GM12878 (cell line): ENCODE data around the gene COG1. TPM values are rescaled to one million over a fixed set of nuclear protein-coding genes. Genes with fewer than 3 reads are reported as not detected.

Experiments
- BCL11A ChIP-seq: IDR thresholded peaks from 2 replicates; pipeline ENCODE4 v1.6.1; 2011; ENCODE audit warnings: low read depth, low read length
- FOS ChIP-seq: IDR thresholded peaks from 3 replicates; pipeline ENCODE4 v1.6.1; 2011; ENCODE audit warnings: borderline replicate concordance; ENCODE audit not compliant: insufficient read length; ENCODE audit errors: extremely low read depth
- GATAD2B ChIP-seq: fragments of 450-650 bp; conservative IDR thresholded peaks from 2 replicates; pipeline ENCODE4 v1.6.1; 2017; ENCODE audit warnings: low read depth, mild to moderate bottlenecking, moderate library complexity
- IKZF2 ChIP-seq, 2 experiments: fragments of 450-650 bp; IDR thresholded peaks; 2 replicates each; pipeline ENCODE4 v1.6.1; 2017; ENCODE audit warnings: mild to moderate bottlenecking in 2 of 2, moderate library complexity in 2 of 2
- LARP7 ChIP-seq: fragments of 450-650 bp; IDR thresholded peaks from 2 replicates; pipeline ENCODE4 v1.6.1; 2017; ENCODE audit warnings: mild to moderate bottlenecking
- MXI1 ChIP-seq: fragments of 150-350 bp; IDR thresholded peaks from 2 replicates; pipeline ENCODE4 v1.6.1; 2011; ENCODE audit warnings: low read depth, mild to moderate bottlenecking, inconsistent platforms, low read length, improper control_type of control experiment
- NFXL1 ChIP-seq: fragments of 450-650 bp; IDR thresholded peaks from 2 replicates; pipeline ENCODE4 v1.6.1; 2017; ENCODE audit warnings: antibody characterized with exemption, mild to moderate bottlenecking, borderline replicate concordance
- NR2C1 ChIP-seq: fragments of 450-650 bp; IDR thresholded peaks from 2 replicates; pipeline ENCODE4 v1.6.1; 2017; ENCODE audit warnings: antibody characterized with exemption, mild to moderate bottlenecking, moderate library complexity
- NRF1 ChIP-seq: conservative IDR thresholded peaks from 2 replicates; pipeline ENCODE4 v1.6.1; 2011; ENCODE audit warnings: mild to moderate bottlenecking, low read depth, low read length, improper control_type of control experiment
- POU2F2 ChIP-seq: IDR thresholded peaks from 3 replicates; pipeline ENCODE4 v1.6.1; 2011; ENCODE audit warnings: low read depth, mild to moderate bottlenecking, low read length, borderline replicate concordance
- RELA ChIP-seq: fragments of 450-650 bp; IDR thresholded peaks from 2 replicates; pipeline ENCODE4 v1.8.0; 2014; ENCODE audit warnings: borderline replicate concordance; ENCODE audit not compliant: partially characterized antibody
- SMARCA5 ChIP-seq: fragments of 450-650 bp; IDR thresholded peaks from 2 replicates; pipeline ENCODE4 v1.6.1; 2017; ENCODE audit warnings: mild to moderate bottlenecking
- STAT1 ChIP-seq: fragments of 450-650 bp; conservative IDR thresholded peaks from 2 replicates; pipeline ENCODE4 v1.6.1; 2014; ENCODE audit warnings: antibody characterized with exemption, mild to moderate bottlenecking
- ZSCAN29 ChIP-seq: fragments of 450-650 bp; IDR thresholded peaks from 2 replicates; pipeline ENCODE4 v1.6.1; 2017; ENCODE audit warnings: mild to moderate bottlenecking, moderate library complexity
- polyA plus RNA-seq, 11 experiments: library from polyadenylated mRNA; depleted of rRNA in 4 of 11; unstranded in 6 of 11; stranded (reverse) in 5 of 11; fragments of >200 nt; fragmentation: Nextera tagmentation in 4 of 11; fragmentation: Illumina TruSeq in 1 of 11; extraction: Ambion mirVana in 4 of 11; extraction: Trizol in 1 of 11; gene quantifications; 1 replicate in 1 of 11; 2 replicates in 10 of 11; pipeline versions ENCODE4 v1.2.1 to v1.2.3, GENCODE V29; 2011 to 2016; ENCODE audit warnings: inconsistent platforms in 2 of 11, missing spikeins in 2 of 11, low read depth in 1 of 11
- total RNA-seq, 4 experiments: library from RNA; depleted of rRNA in 3 of 4; stranded (reverse); fragments of >200 nt in 3 of 4; fragmentation: Illumina TruSeq in 1 of 4; extraction: Trizol in 1 of 4; gene quantifications; 2 replicates each; pipeline versions ENCODE4 v1.2.1 to v1.2.3, GENCODE V29; 2013 to 2021
- TF ChIP-seq, protein P1 (sequence below): fragments of 150-350 bp; IDR thresholded peaks from 2 replicates; pipeline ENCODE4 v1.6.1; 2016; ENCODE audit warnings: low read depth, low read length
- TF ChIP-seq, protein P2 (sequence below): fragments of 450-650 bp; IDR thresholded peaks from 2 replicates; pipeline ENCODE4 v1.6.1; 2017; ENCODE audit warnings: mild to moderate bottlenecking, moderate library complexity
- TF ChIP-seq, protein P3 (sequence below), 3 experiments: IDR thresholded peaks in 2 of 3; conservative IDR thresholded peaks in 1 of 3; 2 replicates each; pipeline ENCODE4 v1.5.1; 2011; ENCODE audit warnings: low read depth in 3 of 3, low read length in 3 of 3, mild to moderate bottlenecking in 3 of 3, control low read depth in 2 of 3, moderate library complexity in 2 of 3, inconsistent platforms in 1 of 3, mixed read lengths in 1 of 3; ENCODE audit not compliant: control insufficient read depth in 2 of 3, insufficient read depth in 1 of 3; ENCODE audit errors: extremely low read depth in 1 of 3

COG1 gene
- total and polyA plus RNA-seq, 10 of the 15 experiments (the other 5 are each of a cell fraction or from before 2014, with no cell fraction given): 10.5 to 24.1 (median 18.1) TPM

DNA sequence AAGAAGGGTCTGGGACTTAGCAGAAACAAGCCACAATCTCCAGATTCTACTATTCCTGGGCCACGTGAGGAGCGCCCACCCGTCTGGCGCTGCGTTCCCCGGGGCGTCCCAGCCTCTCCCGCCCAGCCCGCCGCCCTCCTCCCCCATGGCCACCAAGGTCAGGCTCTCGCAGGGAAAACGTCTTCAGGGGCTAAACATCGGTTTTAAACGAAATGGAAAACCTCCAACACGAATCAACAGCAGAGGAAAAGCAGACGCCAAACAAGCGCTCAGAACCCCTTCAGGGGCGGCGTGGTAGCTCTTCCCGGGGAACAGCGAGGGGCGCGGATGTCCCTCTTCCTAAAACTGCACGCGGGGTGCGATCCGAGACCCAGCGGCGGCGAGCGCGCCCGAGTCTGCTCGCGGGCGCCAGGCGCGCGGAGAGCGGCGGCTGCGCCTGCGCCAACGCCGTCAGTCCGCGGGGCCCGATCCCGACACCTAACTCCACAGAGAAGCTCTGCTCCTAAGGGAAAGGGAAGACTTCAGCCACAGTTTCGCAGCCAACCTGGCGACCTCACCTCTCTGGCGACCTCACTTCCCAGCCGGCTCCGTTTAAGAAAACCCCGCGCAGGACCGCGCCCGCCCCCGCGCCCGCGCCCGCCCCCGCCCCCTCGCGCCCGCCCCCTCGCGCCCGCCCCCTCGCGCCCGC, 505 bp upstream of the COG1 start (continued):
- TF ChIP-seq, protein P1, sequence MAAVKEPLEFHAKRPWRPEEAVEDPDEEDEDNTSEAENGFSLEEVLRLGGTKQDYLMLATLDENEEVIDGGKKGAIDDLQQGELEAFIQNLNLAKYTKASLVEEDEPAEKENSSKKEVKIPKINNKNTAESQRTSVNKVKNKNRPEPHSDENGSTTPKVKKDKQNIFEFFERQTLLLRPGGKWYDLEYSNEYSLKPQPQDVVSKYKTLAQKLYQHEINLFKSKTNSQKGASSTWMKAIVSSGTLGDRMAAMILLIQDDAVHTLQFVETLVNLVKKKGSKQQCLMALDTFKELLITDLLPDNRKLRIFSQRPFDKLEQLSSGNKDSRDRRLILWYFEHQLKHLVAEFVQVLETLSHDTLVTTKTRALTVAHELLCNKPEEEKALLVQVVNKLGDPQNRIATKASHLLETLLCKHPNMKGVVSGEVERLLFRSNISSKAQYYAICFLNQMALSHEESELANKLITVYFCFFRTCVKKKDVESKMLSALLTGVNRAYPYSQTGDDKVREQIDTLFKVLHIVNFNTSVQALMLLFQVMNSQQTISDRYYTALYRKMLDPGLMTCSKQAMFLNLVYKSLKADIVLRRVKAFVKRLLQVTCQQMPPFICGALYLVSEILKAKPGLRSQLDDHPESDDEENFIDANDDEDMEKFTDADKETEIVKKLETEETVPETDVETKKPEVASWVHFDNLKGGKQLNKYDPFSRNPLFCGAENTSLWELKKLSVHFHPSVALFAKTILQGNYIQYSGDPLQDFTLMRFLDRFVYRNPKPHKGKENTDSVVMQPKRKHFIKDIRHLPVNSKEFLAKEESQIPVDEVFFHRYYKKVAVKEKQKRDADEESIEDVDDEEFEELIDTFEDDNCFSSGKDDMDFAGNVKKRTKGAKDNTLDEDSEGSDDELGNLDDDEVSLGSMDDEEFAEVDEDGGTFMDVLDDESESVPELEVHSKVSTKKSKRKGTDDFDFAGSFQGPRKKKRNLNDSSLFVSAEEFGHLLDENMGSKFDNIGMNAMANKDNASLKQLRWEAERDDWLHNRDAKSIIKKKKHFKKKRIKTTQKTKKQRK: no peak
- no peak for TF ChIP-seq BCL11A
- no peak for TF ChIP-seq POU2F2
- peak; percentile 52 for TF ChIP-seq NRF1
- TF ChIP-seq NFXL1: no peak
- TF ChIP-seq ZSCAN29: peak; percentile 87
- no peak for TF ChIP-seq FOS
- peak; percentile 44; the same call in 1 of the 2 replicates for TF ChIP-seq LARP7
- TF ChIP-seq, protein P2, sequence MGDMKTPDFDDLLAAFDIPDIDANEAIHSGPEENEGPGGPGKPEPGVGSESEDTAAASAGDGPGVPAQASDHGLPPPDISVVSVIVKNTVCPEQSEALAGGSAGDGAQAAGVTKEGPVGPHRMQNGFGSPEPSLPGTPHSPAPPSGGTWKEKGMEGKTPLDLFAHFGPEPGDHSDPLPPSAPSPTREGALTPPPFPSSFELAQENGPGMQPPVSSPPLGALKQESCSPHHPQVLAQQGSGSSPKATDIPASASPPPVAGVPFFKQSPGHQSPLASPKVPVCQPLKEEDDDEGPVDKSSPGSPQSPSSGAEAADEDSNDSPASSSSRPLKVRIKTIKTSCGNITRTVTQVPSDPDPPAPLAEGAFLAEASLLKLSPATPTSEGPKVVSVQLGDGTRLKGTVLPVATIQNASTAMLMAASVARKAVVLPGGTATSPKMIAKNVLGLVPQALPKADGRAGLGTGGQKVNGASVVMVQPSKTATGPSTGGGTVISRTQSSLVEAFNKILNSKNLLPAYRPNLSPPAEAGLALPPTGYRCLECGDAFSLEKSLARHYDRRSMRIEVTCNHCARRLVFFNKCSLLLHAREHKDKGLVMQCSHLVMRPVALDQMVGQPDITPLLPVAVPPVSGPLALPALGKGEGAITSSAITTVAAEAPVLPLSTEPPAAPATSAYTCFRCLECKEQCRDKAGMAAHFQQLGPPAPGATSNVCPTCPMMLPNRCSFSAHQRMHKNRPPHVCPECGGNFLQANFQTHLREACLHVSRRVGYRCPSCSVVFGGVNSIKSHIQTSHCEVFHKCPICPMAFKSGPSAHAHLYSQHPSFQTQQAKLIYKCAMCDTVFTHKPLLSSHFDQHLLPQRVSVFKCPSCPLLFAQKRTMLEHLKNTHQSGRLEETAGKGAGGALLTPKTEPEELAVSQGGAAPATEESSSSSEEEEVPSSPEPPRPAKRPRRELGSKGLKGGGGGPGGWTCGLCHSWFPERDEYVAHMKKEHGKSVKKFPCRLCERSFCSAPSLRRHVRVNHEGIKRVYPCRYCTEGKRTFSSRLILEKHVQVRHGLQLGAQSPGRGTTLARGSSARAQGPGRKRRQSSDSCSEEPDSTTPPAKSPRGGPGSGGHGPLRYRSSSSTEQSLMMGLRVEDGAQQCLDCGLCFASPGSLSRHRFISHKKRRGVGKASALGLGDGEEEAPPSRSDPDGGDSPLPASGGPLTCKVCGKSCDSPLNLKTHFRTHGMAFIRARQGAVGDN: 0 out of 2 replicates have a peak, but pooled peaks have one; percentile 23
- TF ChIP-seq NR2C1: no peak
- no peak for TF ChIP-seq STAT1
- peak; percentile 25; the same call in 1 of the 2 replicates for TF ChIP-seq SMARCA5
- TF ChIP-seq, protein P3, sequence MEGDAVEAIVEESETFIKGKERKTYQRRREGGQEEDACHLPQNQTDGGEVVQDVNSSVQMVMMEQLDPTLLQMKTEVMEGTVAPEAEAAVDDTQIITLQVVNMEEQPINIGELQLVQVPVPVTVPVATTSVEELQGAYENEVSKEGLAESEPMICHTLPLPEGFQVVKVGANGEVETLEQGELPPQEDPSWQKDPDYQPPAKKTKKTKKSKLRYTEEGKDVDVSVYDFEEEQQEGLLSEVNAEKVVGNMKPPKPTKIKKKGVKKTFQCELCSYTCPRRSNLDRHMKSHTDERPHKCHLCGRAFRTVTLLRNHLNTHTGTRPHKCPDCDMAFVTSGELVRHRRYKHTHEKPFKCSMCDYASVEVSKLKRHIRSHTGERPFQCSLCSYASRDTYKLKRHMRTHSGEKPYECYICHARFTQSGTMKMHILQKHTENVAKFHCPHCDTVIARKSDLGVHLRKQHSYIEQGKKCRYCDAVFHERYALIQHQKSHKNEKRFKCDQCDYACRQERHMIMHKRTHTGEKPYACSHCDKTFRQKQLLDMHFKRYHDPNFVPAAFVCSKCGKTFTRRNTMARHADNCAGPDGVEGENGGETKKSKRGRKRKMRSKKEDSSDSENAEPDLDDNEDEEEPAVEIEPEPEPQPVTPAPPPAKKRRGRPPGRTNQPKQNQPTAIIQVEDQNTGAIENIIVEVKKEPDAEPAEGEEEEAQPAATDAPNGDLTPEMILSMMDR (IDR thresholded peaks at IDR 0.05 in 2 of 3, conservative IDR thresholded peaks at IDR 0.05 in 1 of 3; ENCODE audit: control insufficient read depth in 2 of 3, extremely low read depth in 1 of 3, insufficient read depth in 1 of 3, low read depth in 3 of 3, low read length in 3 of 3): no peak
- TF ChIP-seq MXI1: peak; percentile 78
- peak; percentile 28 for TF ChIP-seq GATAD2B
- TF ChIP-seq RELA: peak; percentile 33
- no peak for TF ChIP-seq IKZF2 (IDR thresholded peaks at IDR 0.05)
